GM06990 (cell line): Measurements from ENCODE around the gene PDE6B.
"Not testable (repeated sequence)": the region's sequence is repeated elsewhere in the genome, so short reads cannot be mapped to it uniquely, and the experiment has no call there.

Experiments
- DNase-seq: peaks from one replicate; pipeline ENCODE4 v3.0.0-alpha.2; 2011; ENCODE audit not compliant: insufficient read length; ENCODE audit errors: extremely low read depth
- H3K27me3 ChIP-seq: replicated peaks from 2 replicates; pipeline ENCODE4 v1.6.0; 2011; ENCODE audit warnings: low read length; ENCODE audit not compliant: control insufficient read depth, insufficient read depth
- H3K36me3 ChIP-seq: 2 replicates; pipeline ENCODE4 v1.5.1; 2011; ENCODE audit warnings: low read length; ENCODE audit not compliant: control insufficient read depth, insufficient read depth
- H3K4me3 ChIP-seq: replicated peaks from 2 replicates; pipeline ENCODE4 v1.5.1; 2011; ENCODE audit warnings: low read depth, mild to moderate bottlenecking, control low read depth, low read length
- TF ChIP-seq, protein P1 (sequence below): IDR thresholded peaks from 2 replicates; pipeline ENCODE4 v1.5.1; 2011; ENCODE audit warnings: low read length, control low read depth, mild to moderate bottlenecking, inconsistent platforms; ENCODE audit not compliant: insufficient read depth, poor library complexity, severe bottlenecking

PDE6B gene

DNA sequence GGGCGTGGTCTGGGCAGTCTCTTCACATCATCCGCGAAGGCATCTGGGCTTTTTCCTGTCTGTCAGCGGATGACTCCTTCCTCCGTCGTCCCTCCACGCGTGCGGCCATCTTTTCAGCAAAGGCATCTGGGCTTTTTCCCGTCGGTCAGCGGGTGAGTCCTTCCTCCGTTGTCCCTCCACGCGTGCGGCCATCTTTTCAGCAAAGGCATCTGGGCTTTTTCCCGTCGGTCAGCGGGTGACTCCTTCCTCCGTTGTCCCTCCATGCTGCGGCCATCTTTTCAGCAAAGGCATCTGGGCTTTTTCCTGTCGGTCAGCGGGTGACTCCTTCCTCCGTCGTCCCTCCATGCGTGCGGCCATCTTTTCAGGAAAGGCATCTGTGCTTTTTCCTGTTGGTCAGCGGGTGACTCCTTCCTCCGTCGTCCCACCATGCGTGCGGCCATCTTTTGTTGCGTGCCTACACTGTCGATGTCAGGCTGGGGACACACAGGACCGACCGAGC, 37.0 kb upstream of the PDE6B start:
- H3K36me3 ChIP-seq = no peaks in the 10 kb centered on the region

GRCh38 chr4:589219-589963, 36.0 kb upstream of the PDE6B start:
- DNase-seq = no peak
- no peak overlapping the region for H3K4me3 ChIP-seq
- TF ChIP-seq, protein P1, sequence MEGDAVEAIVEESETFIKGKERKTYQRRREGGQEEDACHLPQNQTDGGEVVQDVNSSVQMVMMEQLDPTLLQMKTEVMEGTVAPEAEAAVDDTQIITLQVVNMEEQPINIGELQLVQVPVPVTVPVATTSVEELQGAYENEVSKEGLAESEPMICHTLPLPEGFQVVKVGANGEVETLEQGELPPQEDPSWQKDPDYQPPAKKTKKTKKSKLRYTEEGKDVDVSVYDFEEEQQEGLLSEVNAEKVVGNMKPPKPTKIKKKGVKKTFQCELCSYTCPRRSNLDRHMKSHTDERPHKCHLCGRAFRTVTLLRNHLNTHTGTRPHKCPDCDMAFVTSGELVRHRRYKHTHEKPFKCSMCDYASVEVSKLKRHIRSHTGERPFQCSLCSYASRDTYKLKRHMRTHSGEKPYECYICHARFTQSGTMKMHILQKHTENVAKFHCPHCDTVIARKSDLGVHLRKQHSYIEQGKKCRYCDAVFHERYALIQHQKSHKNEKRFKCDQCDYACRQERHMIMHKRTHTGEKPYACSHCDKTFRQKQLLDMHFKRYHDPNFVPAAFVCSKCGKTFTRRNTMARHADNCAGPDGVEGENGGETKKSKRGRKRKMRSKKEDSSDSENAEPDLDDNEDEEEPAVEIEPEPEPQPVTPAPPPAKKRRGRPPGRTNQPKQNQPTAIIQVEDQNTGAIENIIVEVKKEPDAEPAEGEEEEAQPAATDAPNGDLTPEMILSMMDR = no peak
- H3K27me3 ChIP-seq = no peaks in the 10 kb centered on the region
- no peaks in the 10 kb centered on the region for H3K36me3 ChIP-seq

More for the DNA sequence above, 37.0 kb upstream of the PDE6B start:
- H3K4me3 ChIP-seq = no peak overlapping the region
- H3K27me3 ChIP-seq = no peaks in the 10 kb centered on the region
- DNase-seq = no peak
- TF ChIP-seq, protein P1 = no peak

DNA sequence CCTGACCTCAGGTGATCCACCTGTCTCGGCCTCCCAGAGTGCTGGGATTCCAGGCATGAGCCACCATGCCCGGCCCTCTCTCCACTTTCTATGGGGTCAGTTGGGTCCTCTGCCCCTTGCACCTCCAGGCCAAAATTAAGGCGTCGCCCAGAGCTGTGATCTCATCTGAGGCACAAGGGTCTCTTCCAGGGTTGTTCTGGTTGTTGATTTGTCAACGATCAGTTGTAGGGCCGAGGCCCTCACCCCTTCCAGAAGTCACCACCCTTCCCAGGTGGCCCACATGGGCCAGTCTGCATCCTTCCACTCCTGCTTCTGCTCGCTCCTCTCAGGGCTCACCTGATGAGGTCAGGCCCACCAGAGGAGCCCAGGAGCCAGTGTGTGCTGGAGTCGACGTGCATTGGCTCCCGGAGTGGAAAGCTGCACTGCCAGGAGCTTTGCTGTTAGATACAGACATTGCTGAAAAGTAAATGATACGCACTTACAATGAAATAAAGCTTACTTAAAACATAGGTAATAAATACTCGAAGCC, 35.0 kb upstream of the PDE6B start:
- no peaks in the 10 kb centered on the region for H3K36me3 ChIP-seq
- no peak for DNase-seq
- H3K27me3 ChIP-seq = no peaks in the 10 kb centered on the region
- H3K4me3 ChIP-seq = no peak overlapping the region
- TF ChIP-seq, protein P1 = no peak

DNA sequence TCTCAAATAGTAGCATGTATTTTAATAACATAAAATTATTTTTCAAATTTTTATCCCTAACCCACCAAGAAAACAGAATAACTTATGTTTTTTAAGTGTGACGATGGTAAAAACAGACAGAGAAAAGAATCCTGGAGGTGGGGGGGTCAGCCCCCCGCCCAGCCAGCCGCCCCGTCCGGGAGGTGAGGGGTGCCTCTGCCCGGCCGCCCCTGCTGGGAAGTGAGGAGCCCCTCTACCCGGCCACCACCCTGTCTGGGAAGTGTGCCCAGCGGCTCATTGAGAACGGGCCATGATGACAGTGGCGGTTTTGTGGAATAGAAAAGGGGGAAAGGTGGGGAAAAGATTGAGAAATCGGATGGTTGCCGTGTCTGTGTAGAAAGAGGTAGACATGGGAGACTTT, 33.2 kb upstream of the PDE6B start:
- H3K4me3 ChIP-seq, H3K27me3 ChIP-seq, DNase-seq, H3K36me3 ChIP-seq: not testable (repeated sequence)

- no peak for DNase-seq
- H3K4me3 ChIP-seq = no peak overlapping the region
- no peaks in the 10 kb centered on the region for H3K27me3 ChIP-seq
- TF ChIP-seq, protein P1 = no peak
- H3K36me3 ChIP-seq = no peaks in the 10 kb centered on the region
Measured at GRCh38 chr4:592825-593520, 32.4 kb upstream of the PDE6B start.

- H3K4me3 ChIP-seq = no peak overlapping the region
Measured at GRCh38 chr4:598925-599324, 26.4 kb upstream of the PDE6B start.

More at GRCh38 chr4:598925-599324, 26.4 kb upstream of the PDE6B start:
- TF ChIP-seq, protein P1 = no peak
- H3K27me3 ChIP-seq = no peaks in the 10 kb centered on the region
- no peaks in the 10 kb centered on the region for H3K36me3 ChIP-seq
- no peak for DNase-seq
